SK-N-SH (cell line): ENCODE results near the gene SPNS1. TPM values are rescaled to one million over a fixed set of nuclear protein-coding genes. Genes with fewer than 3 reads are reported as not detected.

Source experiments
- CTCF ChIA-PET: fragments of 300-600, 350-600 bp; formaldehyde crosslinking; extraction: SDS; loops from one replicate; lab custom pipeline; 2021; lab: Yijun Ruan, JAX
- POLR2A ChIA-PET: fragments of 350-600 bp; sonication (Branson Sonifier 250); formaldehyde crosslinking; extraction: SDS; loops from one replicate; lab custom pipeline; 2020; ENCODE audit warnings: antibody characterized with exemption, inconsistent platforms; lab: Yijun Ruan, JAX
- DNase-seq: peaks from one replicate; pipeline ENCODE4 v3.0.0; 2012
- H2AFZ ChIP-seq: fragments of 200-600 bp; sonication (generic); 2 replicates; pipeline ENCODE4 v1.8.1; 2016; ENCODE audit warnings: antibody characterized with exemption, mild to moderate bottlenecking, low read depth
- H3F3A ChIP-seq: fragments of 200-600 bp; sonication (generic); replicated peaks from 2 replicates; pipeline ENCODE3; 2016; ENCODE audit warnings: antibody characterized with exemption, mild to moderate bottlenecking; ENCODE audit not compliant: insufficient read depth
- H3K27ac ChIP-seq, 2 experiments: fragments of 200-500 bp in 1 of 2; fragments of 200-600 bp in 1 of 2; sonication (Bioruptor generic) in 1 of 2; sonication (generic), shearing (Covaris generic) in 1 of 2; 2 replicates each; pipeline versions ENCODE4 v1.5.1 to v1.6.1; 2014 to 2016; ENCODE audit warnings: low read depth in 2 of 2, inconsistent platforms in 1 of 2, low read length in 1 of 2, mild to moderate bottlenecking in 1 of 2, mixed read lengths in 1 of 2
- H3K27me3 ChIP-seq: fragments of 200-600 bp; sonication (generic), shearing (Covaris generic); 2 replicates; pipeline ENCODE4 v1.6.1; 2016; ENCODE audit warnings: mixed run types; ENCODE audit not compliant: insufficient read depth
- H3K36me3 ChIP-seq, 2 experiments: fragments of 200-500 bp in 1 of 2; fragments of 200-600 bp in 1 of 2; sonication (Bioruptor generic) in 1 of 2; sonication (generic) in 1 of 2; replicated peaks in 1 of 2; 2 replicates each; pipeline versions ENCODE3 to v1.5.1; 2014 to 2016; ENCODE audit warnings: low read length in 1 of 2, mild to moderate bottlenecking in 1 of 2; ENCODE audit not compliant: insufficient read depth in 2 of 2, control insufficient read depth in 1 of 2
- H3K4me1 ChIP-seq, 2 experiments: fragments of 200-500 bp in 1 of 2; fragments of 200-600 bp in 1 of 2; sonication (Bioruptor generic) in 1 of 2; sonication (generic), shearing (Covaris generic) in 1 of 2; 2 replicates each; pipeline versions ENCODE4 v1.5.1 to v1.6.1; 2014 to 2016; ENCODE audit warnings: low read depth in 1 of 2, low read length in 1 of 2, mixed run types in 1 of 2; ENCODE audit not compliant: insufficient read depth in 2 of 2, control insufficient read depth in 1 of 2
- H3K4me2 ChIP-seq: fragments of 200-600 bp; sonication (generic), shearing (Covaris generic); 2 replicates; pipeline ENCODE4 v1.6.1; 2017; ENCODE audit warnings: mixed run types
- H3K4me3 ChIP-seq, 2 experiments: fragments of 200-500 bp in 1 of 2; fragments of 200-600 bp in 1 of 2; sonication (Bioruptor generic) in 1 of 2; sonication (generic), shearing (Covaris generic) in 1 of 2; 2 replicates each; pipeline versions ENCODE4 v1.5.1 to v1.8.1; 2014 to 2016; ENCODE audit warnings: low read depth in 2 of 2, inconsistent platforms in 1 of 2, low read length in 1 of 2, mild to moderate bottlenecking in 1 of 2, mixed read lengths in 1 of 2, moderate library complexity in 1 of 2
- H3K79me2 ChIP-seq: fragments of 200-600 bp; sonication (generic); 2 replicates; pipeline ENCODE4 v1.8.1; 2017; ENCODE audit warnings: mild to moderate bottlenecking; ENCODE audit not compliant: insufficient read depth
- H3K9ac ChIP-seq: fragments of 200-600 bp; sonication (generic); 2 replicates; pipeline ENCODE4 v1.6.1; 2017; ENCODE audit warnings: mixed run types
- H3K9me2 ChIP-seq: fragments of 200-600 bp; sonication (generic); 2 replicates; pipeline ENCODE4 v1.6.1; 2017; ENCODE audit warnings: mixed run types
- H3K9me3 ChIP-seq: fragments of 200-600 bp; sonication (generic); 2 replicates; pipeline ENCODE4 v1.6.1; 2017; ENCODE audit warnings: mixed run types, mild to moderate bottlenecking, moderate library complexity
- H4K20me1 ChIP-seq: fragments of 200-600 bp; sonication (generic); 2 replicates; pipeline ENCODE4 v1.6.1; 2017; ENCODE audit warnings: mild to moderate bottlenecking, mixed run types; ENCODE audit not compliant: insufficient read depth
- CHD2 ChIP-seq: fragments of 150-350 bp; IDR thresholded peaks from 2 replicates; pipeline ENCODE4 v1.6.1; 2018; ENCODE audit warnings: low read length; ENCODE audit not compliant: partially characterized antibody
- ELF1 ChIP-seq: IDR thresholded peaks from 2 replicates; pipeline ENCODE4 v1.4.0; 2012
- EP300 ChIP-seq, 2 experiments: IDR thresholded peaks; 2 replicates each; pipeline versions ENCODE4 v1.4.0 to v1.6.1; 2012; ENCODE audit warnings: borderline replicate concordance in 1 of 2, low read depth in 1 of 2, low read length in 1 of 2
- EZH2phosphoT487 ChIP-seq: fragments of 200-600 bp; sonication (generic); IDR thresholded peaks from 2 replicates; pipeline ENCODE4 v1.6.1; 2017; ENCODE audit warnings: low read depth, mixed run types, mild to moderate bottlenecking, antibody characterized with exemption, moderate library complexity, borderline replicate concordance
- FOXM1 ChIP-seq: IDR thresholded peaks from 2 replicates; pipeline ENCODE4 v1.4.0; 2012; ENCODE audit warnings: low read depth, mild to moderate bottlenecking
- GABPA ChIP-seq: IDR thresholded peaks from 2 replicates; pipeline ENCODE4 v1.4.0; 2012; ENCODE audit warnings: low read depth, mild to moderate bottlenecking
- GATA2 ChIP-seq: sonication (generic); formaldehyde crosslinking; IDR thresholded peaks from 2 replicates; pipeline ENCODE4 v1.5.0; 2020; ENCODE audit warnings: mild to moderate bottlenecking, missing genetic modification reagents
- JUND ChIP-seq: IDR thresholded peaks from 2 replicates; pipeline ENCODE4 v1.4.0; 2012
- MEF2A ChIP-seq: IDR thresholded peaks from 2 replicates; pipeline ENCODE4 v1.4.0; 2012; ENCODE audit warnings: low read depth, borderline replicate concordance
- MXI1 ChIP-seq: IDR thresholded peaks from 2 replicates; pipeline ENCODE4 v1.6.1; 2012; ENCODE audit warnings: mild to moderate bottlenecking, low read depth, low read length, improper control_type of control experiment
- NFIC ChIP-seq: IDR thresholded peaks from 2 replicates; pipeline ENCODE4 v1.4.0; 2012; ENCODE audit warnings: borderline replicate concordance
- RCOR1 ChIP-seq: fragments of 150-350 bp; IDR thresholded peaks from 2 replicates; pipeline ENCODE4 v1.6.1; 2017; ENCODE audit warnings: antibody characterized with exemption, low read length
- SMC3 ChIP-seq: IDR thresholded peaks from 2 replicates; pipeline ENCODE4 v1.6.1; 2012; ENCODE audit warnings: low read depth, low read length, improper control_type of control experiment
- TEAD4 ChIP-seq: IDR thresholded peaks from 2 replicates; pipeline ENCODE4 v1.4.0; 2012; ENCODE audit warnings: mild to moderate bottlenecking, borderline replicate concordance; ENCODE audit not compliant: insufficient read depth
- YY1 ChIP-seq: IDR thresholded peaks from 2 replicates; pipeline ENCODE4 v1.4.0; 2012; ENCODE audit warnings: low read depth, mild to moderate bottlenecking
- WGBS: methylation state at CpG from one replicate; pipeline ENCODE4 v1.1.6; 2017; ENCODE audit warnings: low lambda C conversion rate; 5-methylcytosine and 5-hydroxymethylcytosine counted together
- polyA plus RNA-seq, 3 experiments: library from polyadenylated mRNA; depleted of rRNA; stranded (reverse); fragments of >200 nt; gene quantifications; 2 replicates each; pipeline ENCODE4 v1.2.3, GENCODE V29; 2012
- TF ChIP-seq, protein P1 (sequence below): IDR thresholded peaks from 2 replicates; pipeline ENCODE4 v1.6.1; 2012; ENCODE audit warnings: mild to moderate bottlenecking, low read depth, low read length, moderate library complexity
- TF ChIP-seq, protein P2 (sequence below): fragments of 150-350 bp; IDR thresholded peaks from 2 replicates; pipeline ENCODE4 v1.6.1; 2016; ENCODE audit warnings: mild to moderate bottlenecking, low read depth, low read length
- TF ChIP-seq, protein P3 (sequence below): fragments of 150-350 bp; IDR thresholded peaks from 2 replicates; pipeline ENCODE4 v1.6.1; 2017; ENCODE audit warnings: antibody characterized with exemption, low read length, low read depth, borderline replicate concordance
- TF ChIP-seq, protein P4 (sequence below): fragments of 200-600 bp; sonication (generic); IDR thresholded peaks from 2 replicates; pipeline ENCODE4 v1.6.1; 2017; ENCODE audit warnings: antibody characterized with exemption, mild to moderate bottlenecking, moderate library complexity

Gene SPNS1
- polyA plus RNA-seq, 1 of the 3 experiments (the other 2 are of a cell fraction), result 41.1 TPM

DNA sequence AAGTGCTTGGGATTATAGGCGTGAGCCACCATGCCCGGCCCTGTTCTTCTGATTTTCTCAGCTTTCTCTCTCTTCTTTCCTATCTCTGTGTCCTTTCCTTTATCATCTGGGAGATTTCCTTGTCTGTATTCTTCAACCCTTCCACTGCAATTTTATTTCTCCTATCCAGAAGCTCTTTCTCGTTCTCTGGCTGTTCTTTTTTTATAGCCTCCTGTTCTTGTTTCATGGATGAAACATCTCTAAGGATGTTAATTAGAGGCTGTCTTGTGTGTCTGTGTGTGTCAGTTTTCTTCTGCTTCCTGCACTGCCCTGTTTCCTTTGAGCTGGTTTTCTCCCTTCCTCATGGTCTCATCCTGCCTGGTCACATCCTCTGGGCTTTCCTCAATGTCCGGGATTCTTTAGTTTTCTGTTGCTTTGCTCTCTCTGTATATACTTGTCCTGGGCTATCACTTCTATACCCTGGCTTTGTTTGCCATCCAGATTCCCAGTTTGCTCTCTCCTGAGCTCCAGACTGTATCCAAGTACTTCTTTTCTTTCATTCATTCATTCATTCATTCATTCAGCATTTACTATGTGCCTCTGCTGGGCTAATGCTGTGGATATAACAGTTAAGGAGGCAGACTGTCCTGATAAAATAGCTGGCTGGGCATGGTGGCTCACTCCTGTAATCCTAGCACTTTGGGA lies 12.7 kb downstream of the SPNS1 start:
- H3K9me3 ChIP-seq, result no peaks in the 10 kb centered on the region
- ChIA-PET CTCF (interaction anchor here (1.1 to 1.3 kb wide), 2 partner anchors 10 to 12 kb away, joined by 3 to 4 read pairs; no protein-coding TSS in a partner anchor), POLR2A (no interaction called here)
- H3K79me2 ChIP-seq, result no peaks in the 10 kb centered on the region
- WGBS, result 100% methylated on average over 4 of the region's 4 CpGs
- no peak overlapping the region for H3K9ac ChIP-seq
- H3F3A ChIP-seq, result no peaks in the 10 kb centered on the region
- no peaks in the 10 kb centered on the region for H3K27me3 ChIP-seq
- H2AFZ ChIP-seq, result no peak overlapping the region
- no peak overlapping the region for H3K4me2 ChIP-seq
- H3K36me3 ChIP-seq, result peaks cover 11 to 18% of the 10 kb centered on the region in 2 experiments
- no peaks in the 10 kb centered on the region for H3K9me2 ChIP-seq
- H3K4me1 ChIP-seq, result no peaks in the 10 kb centered on the region
- H3K27ac ChIP-seq, result no peak overlapping the region
- TF ChIP-seq, protein P1, sequence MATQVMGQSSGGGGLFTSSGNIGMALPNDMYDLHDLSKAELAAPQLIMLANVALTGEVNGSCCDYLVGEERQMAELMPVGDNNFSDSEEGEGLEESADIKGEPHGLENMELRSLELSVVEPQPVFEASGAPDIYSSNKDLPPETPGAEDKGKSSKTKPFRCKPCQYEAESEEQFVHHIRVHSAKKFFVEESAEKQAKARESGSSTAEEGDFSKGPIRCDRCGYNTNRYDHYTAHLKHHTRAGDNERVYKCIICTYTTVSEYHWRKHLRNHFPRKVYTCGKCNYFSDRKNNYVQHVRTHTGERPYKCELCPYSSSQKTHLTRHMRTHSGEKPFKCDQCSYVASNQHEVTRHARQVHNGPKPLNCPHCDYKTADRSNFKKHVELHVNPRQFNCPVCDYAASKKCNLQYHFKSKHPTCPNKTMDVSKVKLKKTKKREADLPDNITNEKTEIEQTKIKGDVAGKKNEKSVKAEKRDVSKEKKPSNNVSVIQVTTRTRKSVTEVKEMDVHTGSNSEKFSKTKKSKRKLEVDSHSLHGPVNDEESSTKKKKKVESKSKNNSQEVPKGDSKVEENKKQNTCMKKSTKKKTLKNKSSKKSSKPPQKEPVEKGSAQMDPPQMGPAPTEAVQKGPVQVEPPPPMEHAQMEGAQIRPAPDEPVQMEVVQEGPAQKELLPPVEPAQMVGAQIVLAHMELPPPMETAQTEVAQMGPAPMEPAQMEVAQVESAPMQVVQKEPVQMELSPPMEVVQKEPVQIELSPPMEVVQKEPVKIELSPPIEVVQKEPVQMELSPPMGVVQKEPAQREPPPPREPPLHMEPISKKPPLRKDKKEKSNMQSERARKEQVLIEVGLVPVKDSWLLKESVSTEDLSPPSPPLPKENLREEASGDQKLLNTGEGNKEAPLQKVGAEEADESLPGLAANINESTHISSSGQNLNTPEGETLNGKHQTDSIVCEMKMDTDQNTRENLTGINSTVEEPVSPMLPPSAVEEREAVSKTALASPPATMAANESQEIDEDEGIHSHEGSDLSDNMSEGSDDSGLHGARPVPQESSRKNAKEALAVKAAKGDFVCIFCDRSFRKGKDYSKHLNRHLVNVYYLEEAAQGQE, result no peak
- TF ChIP-seq, protein P2, sequence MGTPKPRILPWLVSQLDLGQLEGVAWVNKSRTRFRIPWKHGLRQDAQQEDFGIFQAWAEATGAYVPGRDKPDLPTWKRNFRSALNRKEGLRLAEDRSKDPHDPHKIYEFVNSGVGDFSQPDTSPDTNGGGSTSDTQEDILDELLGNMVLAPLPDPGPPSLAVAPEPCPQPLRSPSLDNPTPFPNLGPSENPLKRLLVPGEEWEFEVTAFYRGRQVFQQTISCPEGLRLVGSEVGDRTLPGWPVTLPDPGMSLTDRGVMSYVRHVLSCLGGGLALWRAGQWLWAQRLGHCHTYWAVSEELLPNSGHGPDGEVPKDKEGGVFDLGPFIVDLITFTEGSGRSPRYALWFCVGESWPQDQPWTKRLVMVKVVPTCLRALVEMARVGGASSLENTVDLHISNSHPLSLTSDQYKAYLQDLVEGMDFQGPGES, result no peak
- TF ChIP-seq EP300 (IDR thresholded peaks at IDR 0.05; ENCODE audit: borderline replicate concordance in 1 of 2, low read depth in 1 of 2, low read length in 1 of 2), result no peak
- no peak for TF ChIP-seq ELF1
- TF ChIP-seq GATA2, result no peak
- TF ChIP-seq MXI1, result no peak
- TF ChIP-seq, protein P3, sequence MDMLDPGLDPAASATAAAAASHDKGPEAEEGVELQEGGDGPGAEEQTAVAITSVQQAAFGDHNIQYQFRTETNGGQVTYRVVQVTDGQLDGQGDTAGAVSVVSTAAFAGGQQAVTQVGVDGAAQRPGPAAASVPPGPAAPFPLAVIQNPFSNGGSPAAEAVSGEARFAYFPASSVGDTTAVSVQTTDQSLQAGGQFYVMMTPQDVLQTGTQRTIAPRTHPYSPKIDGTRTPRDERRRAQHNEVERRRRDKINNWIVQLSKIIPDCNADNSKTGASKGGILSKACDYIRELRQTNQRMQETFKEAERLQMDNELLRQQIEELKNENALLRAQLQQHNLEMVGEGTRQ, result no peak
- no peak for TF ChIP-seq MEF2A
- TF ChIP-seq SMC3, result no peak
- TF ChIP-seq GABPA, result no peak
- no peak for TF ChIP-seq TEAD4
- TF ChIP-seq JUND, result no peak
- no peak for TF ChIP-seq CHD2
- no peak for TF ChIP-seq NFIC
- TF ChIP-seq YY1, result no peak
- no peak for TF ChIP-seq RCOR1
- TF ChIP-seq FOXM1, result no peak
- TF ChIP-seq, protein P4, sequence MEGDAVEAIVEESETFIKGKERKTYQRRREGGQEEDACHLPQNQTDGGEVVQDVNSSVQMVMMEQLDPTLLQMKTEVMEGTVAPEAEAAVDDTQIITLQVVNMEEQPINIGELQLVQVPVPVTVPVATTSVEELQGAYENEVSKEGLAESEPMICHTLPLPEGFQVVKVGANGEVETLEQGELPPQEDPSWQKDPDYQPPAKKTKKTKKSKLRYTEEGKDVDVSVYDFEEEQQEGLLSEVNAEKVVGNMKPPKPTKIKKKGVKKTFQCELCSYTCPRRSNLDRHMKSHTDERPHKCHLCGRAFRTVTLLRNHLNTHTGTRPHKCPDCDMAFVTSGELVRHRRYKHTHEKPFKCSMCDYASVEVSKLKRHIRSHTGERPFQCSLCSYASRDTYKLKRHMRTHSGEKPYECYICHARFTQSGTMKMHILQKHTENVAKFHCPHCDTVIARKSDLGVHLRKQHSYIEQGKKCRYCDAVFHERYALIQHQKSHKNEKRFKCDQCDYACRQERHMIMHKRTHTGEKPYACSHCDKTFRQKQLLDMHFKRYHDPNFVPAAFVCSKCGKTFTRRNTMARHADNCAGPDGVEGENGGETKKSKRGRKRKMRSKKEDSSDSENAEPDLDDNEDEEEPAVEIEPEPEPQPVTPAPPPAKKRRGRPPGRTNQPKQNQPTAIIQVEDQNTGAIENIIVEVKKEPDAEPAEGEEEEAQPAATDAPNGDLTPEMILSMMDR, result no peak
- no peak for TF ChIP-seq EZH2phosphoT487
- no peak overlapping the region for H3K4me3 ChIP-seq
- no peaks in the 10 kb centered on the region for H4K20me1 ChIP-seq
- no peak for DNase-seq
